NCI-H1092 treated with DMSO at 0.1 percent for 48 hours (cell line): Measurements from ENCODE around the gene PROX1.

ENCODE experiments used
- DNase-seq: peaks from one replicate; lab custom pipeline; 2025; lab: John Stamatoyannopoulos, UW

The PROX1 gene, protein sequence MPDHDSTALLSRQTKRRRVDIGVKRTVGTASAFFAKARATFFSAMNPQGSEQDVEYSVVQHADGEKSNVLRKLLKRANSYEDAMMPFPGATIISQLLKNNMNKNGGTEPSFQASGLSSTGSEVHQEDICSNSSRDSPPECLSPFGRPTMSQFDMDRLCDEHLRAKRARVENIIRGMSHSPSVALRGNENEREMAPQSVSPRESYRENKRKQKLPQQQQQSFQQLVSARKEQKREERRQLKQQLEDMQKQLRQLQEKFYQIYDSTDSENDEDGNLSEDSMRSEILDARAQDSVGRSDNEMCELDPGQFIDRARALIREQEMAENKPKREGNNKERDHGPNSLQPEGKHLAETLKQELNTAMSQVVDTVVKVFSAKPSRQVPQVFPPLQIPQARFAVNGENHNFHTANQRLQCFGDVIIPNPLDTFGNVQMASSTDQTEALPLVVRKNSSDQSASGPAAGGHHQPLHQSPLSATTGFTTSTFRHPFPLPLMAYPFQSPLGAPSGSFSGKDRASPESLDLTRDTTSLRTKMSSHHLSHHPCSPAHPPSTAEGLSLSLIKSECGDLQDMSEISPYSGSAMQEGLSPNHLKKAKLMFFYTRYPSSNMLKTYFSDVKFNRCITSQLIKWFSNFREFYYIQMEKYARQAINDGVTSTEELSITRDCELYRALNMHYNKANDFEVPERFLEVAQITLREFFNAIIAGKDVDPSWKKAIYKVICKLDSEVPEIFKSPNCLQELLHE

DNA sequence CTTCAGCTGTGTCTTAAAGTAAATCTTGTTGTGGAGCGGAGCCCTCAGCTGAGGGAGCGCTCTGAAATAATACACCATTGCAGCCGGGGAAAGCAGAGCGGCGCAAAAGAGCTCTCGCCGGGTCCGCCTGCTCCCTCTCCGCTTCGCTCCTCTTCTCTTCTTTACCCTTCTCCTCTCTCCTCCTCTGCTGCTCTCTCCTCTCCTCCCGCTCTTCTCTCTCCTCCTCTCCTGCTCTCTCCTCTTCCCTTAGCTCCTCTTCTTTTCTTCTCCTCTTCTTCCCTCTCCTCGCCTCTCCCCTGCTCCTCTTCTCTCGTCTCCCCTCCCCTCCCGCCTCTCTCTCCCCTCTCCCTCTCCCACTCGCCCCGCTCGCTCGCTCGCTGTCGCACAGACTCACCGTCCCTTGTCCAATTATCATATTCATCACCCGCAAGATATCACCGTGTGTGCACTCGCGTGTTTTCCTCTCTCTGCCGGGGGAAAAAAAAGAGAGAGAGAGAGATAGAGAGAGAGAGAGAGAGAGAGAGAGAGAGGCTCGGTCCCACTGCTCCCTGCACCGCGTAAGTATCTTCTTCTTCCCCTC is at the start of gene PROX1:
TSS of gene PROX1 (plus strand) at position 47 of the 580 bp plus-strand sequence. CDS start 8,563 bp downstream, outside the sequence.
- DNase-seq = peak; percentile 88

DNA sequence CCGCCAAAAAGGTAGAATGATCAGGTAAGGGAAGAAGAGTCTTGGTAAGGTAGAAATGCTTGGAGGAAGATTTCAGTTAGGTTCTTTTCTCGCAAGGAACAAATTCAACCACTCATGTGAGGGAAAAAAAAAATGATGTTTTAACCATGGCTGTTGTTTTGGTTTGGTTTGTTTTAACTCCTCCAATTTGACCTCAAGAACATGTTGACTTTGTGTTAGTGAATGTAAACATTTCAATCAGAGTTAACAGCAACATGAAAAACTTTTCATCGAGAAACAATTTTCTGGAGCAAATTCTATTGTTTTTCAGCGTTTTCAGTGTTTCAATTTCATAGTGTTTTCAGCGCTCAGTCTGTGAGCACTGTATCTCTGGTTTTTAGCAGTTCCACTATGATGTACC is 49.0 kb upstream of the PROX1 start:
- DNase-seq = no peak

DNA sequence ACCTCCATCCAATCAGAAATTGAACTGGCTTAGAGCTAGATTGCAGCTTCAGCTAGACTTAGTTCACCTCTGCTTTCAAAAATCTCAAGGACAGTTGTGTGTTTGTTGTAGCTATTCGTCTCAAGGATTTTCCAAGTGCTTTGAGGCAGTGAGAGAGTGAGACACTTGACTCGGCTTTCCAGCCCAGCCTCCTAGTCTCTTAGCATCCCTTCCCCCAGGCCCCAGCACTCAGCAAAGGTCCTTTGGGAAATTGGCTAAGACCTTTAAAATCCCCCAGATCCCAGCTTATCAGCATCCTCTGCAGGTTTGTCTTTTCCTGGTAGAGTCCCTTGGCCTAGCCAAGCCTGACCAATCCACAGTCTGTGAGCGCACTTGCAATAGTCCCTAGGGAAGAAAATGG is 47.9 kb upstream of the PROX1 start:
- DNase-seq = no peak

DNA sequence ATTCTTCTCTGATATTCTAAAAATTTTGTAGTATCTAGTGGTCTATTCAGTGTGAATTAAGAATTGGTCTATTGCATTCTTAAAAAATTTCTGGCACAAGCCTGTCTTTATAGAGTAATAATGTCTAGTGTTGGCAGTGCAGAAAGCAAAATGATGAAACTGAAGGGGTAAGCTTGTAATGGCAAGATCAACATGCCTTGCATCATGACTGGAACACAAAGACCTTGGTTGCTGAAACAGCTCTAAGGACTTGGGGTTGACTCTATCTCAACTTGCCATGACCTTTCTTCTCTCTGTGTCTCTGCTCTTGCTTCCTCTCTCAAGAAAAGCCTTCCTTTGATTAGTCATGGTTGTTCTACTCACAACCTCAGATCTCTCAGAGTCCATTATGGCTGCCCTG is 46.8 kb upstream of the PROX1 start:
- no peak for DNase-seq

DNA sequence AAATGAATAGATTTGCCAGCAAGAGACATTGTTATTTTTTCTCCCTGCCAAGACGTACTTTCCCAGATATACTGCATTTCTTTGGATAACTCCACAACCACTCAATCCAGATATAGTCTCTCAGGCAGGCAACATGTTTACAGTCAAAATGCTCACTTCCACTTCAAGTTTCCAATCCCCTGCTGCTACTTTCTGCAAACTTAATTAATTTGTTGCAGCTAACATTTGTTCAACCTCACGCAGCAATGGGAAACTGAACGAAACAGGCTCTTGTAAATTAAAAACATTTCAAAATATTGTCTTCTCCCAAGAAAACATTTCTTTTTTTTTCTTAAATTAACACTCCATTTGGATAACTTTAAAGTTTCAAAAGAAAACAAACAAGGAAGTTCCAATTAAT is 45.7 kb upstream of the PROX1 start:
- DNase-seq = no peak

DNA sequence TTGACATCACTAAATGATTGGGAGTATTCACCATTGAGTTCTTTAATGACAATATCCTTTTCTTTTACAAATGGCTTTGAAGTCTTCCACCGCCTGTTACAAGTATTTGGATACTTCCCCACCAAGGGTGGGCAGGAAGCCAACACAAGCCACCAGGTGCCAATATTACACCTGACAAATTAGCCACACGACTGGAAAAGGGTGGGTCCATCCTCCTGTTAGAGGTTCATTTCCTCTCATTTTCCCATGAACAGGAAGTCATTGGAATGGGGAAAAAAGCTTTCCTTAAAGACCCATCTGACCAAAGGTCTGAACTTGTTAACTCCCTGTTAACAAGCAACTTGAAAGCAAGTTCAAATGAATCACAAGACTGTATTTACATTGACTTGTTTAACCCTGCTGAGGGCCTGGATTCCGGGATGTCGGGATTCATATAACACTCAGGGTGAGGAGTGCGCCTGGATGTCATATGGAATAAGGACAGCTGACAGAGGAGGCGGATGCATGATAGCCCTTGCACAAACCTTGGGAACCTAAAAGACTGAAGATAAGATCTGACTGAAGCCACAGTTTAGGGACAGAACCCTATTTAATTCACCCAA is 40.5 kb upstream of the PROX1 start:
- DNase-seq = no peak

DNA sequence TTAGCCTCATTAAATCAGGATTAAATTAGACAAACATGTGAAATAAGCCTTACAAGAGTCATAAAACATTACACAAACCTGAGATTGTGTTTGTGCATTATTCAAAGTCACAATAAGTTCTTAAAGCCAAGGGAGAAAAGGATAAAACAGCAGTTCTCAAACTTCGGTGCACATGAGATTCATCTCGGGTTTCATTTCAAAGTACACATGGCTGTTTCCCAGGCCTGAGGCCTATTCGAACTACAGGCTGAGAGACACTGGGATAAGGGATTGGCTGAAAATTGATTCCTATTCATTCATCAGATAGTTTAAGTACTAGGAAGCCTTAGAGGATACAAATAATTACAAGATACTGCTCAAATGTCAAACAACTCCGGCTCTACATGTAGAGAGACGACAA is 35.9 kb upstream of the PROX1 start:
- DNase-seq = no peak

DNA sequence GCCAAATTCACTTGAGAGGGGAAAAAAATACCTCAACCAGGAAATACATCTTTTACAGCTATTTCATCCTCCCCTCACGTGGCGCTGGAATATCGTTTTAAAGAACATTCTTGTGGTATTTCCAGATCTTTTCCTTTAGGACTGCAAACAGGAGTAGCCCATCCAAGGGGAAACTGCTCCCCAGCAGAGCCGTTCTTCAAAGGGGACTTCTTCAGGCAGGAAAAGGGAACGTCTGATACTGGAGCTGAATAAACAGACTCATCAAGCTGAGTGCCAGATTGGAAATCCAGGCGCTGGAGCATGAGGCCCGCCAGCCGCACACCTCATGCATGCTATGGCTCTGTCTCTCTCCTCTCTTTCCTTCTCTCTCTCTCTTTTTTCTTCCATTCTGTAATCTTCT is 34.0 kb upstream of the PROX1 start:
- DNase-seq = no peak

DNA sequence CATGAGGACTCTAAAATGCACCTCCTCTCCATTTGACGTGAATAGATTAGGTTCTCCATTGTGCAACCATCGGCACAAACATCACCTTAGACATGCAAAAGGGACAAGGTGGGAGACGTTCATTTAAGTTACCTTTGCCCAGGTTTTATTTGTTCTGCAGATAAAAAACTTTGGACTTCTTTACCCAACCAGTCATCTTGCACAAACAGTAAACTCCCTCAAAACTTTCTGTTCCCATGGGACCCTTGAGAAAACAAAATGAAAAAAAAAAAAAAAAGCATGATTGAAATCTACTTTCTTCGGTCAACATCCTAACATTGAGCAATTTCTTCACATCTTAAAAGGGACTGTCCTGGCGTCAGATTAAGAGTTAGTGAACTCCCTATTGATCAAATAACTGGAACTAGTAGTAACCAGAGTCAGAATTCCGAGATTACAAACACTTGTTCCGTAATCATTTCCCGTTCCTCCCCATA is 31.4 kb upstream of the PROX1 start:
- no peak for DNase-seq

DNA sequence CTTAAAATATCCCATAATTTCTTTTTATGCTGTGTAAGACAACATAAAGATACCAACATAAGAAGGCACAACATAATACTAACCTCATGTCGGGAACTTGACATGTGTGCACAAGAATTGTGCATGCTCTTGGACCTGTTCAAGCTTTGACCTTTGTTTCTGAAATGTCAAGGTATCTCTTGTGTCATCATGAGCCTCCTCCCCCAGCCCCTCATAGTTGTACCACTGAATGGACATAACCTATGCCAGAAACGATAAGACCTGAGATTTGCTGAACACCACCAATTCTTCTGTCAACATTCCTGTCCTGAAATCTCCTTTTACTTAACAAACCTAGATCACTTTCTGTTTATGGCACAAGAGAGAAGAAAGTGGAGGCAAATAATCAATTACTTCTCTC is 29.4 kb upstream of the PROX1 start:
- DNase-seq = no peak

DNA sequence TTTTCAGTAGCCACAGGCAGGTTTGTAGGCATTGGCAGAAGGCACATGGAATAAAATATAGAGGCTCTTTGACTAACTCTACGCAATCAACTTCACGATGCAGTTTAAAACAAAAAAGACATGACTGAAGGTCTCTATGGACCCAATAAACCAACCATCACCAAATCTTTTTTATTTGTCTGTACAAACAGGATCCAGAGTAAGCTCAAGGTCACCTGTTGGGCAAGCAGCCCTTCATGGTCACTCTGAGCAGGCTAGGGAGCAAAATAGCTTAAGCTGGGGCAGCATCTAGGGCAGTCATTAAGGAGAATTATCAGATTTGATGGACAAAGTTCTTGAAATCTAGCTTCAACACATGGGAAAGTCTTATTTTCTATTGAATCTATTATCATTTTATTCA is 26.8 kb upstream of the PROX1 start:
- DNase-seq = no peak

DNA sequence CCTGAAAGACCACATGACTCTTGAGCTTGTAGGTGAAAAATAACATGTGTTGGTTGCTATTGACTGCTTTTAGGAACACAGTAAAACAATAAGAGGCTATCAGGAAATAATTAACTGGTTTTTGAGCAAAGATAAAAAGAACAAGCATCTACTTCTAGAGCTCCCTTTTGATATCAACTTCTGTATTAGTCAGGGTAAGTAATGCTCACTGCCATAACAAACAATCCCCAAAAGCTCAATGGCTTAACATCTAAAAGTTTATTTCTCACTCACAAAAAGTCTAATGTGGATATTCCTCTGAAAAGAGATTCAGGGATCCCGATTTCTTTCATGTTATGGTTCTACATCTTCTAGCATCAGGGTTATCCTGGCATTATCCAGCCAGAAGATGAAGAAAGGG is 25.3 kb upstream of the PROX1 start:
- DNase-seq = no peak

DNA sequence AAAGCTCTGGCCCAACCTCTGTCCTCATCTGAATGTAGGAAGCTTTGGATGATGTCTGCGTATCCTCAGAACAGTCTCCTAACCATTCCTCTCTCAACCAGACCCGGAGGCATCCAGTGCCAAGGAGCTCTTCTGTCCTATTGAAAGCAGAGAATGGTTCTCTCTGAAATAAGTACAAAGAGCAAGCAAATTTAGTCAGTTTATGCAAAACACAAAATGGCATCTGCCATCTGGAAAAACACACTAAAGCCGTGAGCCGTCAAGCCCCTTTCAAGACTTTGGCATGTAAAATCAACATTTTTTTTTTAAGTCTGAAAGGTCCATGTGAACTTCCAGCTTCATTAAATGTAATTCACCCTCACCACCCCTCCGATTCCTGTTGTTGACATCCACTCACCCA is 21.7 kb upstream of the PROX1 start:
- no peak for DNase-seq

DNA sequence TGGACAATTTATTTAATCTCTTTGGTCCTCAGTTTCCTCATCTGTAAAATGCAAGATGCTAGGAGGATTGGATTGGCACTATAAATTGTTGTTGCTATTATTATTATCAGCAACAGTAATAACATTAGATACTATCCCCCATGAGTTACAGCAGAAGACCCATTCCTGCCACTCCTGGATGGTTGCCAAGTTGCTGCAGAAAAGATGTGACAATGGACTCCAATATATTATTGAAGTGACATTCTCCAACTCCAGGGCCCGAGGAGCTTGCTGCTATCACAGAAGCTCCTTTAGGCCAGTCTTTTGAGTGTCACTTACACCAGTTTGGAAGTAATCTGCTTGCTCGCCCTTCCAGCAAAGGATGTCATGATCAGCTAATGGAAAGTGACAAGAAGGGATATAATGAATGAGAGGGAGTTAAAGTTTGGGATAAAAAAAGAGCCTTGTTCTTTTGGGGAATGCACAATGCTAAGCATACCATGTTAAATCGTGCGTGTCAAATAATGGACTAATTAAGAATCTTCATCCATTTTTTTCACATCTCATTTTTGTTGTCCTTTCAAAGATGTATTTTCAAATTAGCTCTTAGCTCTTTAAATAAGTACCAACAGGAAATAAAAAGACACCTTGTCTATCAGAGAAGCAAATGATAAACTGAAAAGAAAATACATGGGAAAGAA is 19.5 kb upstream of the PROX1 start:
- DNase-seq = no peak

DNA sequence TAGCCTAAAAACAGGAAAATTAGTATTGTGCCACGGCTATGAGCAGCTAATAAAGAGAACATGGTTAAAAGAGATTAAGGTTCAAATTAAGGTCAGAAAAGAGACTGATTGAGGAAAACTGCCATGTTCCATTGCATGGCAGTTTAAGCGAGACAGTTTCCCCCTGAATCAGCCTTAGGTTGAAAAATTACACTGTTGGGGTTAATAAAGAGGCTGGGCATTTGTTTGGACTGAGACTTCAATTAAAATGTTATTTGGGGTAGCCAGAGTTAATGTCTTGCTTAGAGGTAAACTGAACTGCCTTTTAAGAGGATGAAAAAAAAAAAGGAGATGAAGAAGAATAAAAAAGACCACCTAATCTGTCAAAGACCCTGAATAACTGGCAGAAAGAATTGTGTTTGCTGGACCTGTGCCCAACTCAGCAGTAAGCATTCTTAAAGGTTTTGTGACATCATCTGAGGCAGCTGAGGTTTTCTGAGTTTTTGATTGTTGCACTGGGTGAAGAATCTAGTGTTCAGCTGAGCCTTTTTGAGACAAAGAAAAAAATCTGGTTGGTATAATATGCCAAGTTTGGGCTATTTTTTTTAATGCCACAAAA is 17.7 kb upstream of the PROX1 start:
- no peak for DNase-seq

DNA sequence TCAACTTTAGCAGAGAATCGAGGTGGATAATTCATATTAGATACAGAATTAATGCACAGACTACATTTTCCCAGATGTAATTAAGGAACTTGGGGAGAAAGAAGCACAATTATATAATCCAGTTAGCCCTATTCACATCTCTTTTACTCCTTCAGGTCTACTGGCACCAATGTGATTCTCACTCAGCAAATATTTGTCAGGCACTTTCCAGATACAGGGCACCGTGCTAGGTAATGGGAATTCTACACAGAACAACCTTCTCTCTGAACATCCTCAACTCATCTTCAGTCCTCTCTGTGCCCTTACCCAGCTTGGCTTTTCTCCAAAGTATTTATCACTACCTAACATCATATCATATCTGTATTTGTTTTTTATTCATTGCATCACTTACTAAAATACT is 15.6 kb upstream of the PROX1 start:
- no peak for DNase-seq

DNA sequence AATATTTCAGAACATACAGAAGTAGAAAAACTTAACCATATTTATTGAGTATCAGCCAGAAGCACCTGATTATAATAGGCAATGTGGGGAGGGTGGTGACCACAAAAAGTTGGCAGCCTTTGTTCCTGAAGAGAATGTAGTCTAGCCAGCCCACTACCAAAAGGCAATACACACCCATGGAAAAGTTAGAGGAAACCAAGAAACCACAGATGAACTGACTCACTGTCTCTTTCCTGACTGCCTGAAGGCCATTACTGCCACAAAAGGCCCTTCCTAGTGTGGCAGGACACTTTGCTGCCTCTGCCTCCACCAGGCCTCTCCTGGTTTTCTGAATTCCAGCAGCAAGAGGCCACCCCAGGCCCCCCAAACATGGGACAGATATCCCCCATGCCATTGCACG is 14.6 kb upstream of the PROX1 start:
- no peak for DNase-seq

DNA sequence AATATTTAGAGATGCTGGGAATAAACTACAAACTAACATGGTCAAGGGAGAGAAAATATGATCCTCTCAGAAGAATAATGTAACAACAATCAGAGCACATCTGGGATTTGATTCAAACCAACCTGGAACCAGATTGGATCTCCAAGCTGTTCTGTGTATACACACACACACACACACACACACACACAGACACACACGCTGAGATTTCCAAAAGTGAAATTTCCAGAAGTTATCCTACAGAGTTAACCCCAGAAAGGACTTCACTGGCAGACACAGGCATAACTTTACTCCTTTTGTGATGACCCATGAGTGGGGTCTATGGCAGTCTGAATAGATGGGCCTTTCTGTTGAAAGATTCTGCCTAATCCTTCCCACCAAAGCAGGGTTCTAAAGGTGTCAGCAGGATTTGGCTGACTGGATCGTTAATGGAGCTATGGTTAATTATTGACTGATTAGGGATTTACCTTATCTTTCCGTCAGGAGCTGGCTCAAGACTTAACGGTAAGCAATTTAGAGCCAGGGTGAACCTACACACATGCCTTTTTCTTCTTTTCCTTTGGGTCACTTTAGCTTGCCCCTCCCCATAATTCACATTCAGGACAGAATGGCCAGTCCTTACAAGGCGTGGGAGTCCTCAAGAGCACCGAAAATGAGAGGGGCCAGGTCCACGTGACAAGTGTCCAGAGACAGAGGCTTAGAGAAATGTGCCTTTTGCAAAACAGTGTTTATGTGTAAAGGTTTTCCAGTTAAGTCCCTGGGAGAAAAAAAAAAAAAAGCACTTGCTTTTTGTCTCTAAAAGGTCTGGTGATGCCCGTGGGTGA is 10.9 kb upstream of the PROX1 start:
- DNase-seq = no peak

DNA sequence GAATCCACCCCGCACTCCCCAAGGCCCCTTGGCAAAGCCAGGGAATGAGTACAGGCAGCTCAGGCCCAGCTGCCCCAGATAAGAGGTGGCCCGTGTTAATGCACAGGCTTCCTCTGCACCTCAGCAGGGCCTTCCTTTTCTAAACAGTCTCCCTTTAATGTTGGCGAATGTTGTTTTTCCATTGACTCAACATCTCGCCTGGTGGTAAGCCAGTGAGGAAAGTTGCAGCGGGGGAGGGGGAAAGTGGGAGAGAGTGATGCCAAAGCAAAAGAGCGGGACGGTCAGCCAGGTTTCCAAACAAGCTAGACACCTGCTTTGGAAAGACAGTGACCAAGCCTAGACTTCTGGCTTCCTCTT is 10.3 kb upstream of the PROX1 start:
- no peak for DNase-seq

DNA sequence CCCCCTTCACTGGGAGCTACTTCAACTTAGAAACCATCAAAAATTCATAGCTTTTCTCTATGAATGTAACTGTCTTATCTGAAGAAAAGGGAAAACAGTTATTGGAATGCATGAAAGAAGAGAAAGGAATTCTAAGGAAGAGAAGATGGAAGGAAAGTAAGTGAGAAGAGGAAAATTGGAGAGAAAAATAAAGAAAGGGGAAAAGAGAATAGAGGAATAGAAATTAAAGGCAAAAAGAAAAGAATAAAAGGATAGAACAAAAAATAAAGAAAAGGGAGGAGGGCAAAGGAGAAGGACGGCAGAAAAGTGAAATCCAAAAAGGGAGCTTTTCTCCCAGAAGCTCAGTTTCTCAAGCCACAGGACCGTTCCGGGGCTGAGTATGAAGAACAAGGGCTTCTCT is 9.9 kb upstream of the PROX1 start:
- DNase-seq = no peak
